ENCODE measurements around the gene CHMP1A. TPM values are rescaled to one million over a fixed set of nuclear protein-coding genes. Genes with fewer than 3 reads are reported as not detected.

The CHMP1A gene
- total RNA-seq, 1 donor from 2014 or later: 119 TPM

GRCh38 chr16:89624777-89625761 lies 32.4 kb downstream of the CHMP1A start:
- DNase-seq (ENCODE audit: low read depth): no peak

DNA sequence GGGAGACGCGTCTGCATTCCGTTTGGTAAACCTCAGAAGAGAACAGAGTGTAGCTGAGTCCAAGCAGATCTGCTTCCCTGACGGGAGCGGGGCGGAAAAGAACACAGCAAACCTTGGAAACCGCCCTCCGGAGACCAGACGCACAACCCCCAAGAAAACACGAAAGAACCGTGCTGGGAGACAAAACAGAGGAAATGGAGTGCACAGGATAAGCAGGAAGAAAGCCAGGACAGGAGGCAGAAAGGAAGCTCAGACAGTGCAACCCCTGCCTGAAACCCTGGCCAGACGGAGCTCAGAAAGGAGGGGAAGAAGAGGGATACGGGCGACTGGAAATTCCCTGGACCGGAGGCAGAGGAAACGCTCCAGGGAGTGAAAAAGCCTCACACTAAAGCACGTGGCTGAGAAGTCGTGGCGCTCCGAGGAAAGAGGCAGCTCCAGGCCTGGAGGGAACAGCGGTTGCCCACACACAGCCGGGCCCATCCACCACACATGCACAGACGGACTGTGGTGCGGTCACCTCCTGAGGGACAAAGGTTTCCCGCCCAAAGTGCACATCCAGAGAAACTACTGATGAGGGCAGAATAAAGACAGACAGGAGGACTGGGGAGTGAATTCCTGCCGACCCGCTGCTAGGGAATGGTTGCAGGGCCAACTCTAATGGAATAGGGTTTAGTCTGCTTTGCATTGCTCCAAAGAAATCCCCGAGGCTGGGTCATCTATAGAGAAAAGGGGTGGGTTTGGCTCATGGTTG lies 33.8 kb downstream of the CHMP1A start:
- DNase-seq (ENCODE audit: low read depth): no peak

DNA sequence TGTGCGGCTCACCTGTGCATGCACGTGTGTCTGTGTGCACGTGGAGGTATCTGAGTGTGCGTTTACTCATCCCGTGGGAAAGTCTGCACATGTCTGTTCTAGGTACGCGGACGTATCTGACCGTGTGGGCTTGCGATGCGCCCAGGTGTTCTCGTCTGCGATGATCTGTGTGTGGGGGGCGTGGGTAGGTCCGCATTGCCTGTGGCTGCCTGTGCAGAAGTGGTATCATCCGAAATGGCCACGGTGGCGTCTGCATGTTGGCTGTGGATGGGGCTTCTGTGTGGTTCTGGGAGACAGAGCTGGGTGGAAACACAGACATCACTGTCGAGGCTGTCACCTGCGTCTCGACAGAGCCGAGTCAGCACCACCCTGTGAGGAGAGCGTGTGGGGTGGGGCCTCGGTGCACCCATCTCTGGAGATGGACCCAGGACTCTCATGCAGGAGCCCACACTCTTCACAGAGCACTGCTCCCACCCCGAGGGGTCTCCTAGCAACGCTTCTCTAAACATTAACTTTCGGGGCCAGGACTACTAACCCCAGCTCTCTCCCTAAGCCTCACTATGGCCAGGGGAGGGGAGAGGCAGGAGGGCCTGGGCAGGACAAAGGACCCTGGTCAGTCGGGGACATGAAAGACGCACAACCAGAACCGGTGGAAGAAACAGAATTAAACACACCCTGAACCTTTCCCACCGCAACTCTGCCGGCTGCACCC lies 35.7 kb downstream of the CHMP1A start:
- DNase-seq (ENCODE audit: low read depth): no peak

DNA sequence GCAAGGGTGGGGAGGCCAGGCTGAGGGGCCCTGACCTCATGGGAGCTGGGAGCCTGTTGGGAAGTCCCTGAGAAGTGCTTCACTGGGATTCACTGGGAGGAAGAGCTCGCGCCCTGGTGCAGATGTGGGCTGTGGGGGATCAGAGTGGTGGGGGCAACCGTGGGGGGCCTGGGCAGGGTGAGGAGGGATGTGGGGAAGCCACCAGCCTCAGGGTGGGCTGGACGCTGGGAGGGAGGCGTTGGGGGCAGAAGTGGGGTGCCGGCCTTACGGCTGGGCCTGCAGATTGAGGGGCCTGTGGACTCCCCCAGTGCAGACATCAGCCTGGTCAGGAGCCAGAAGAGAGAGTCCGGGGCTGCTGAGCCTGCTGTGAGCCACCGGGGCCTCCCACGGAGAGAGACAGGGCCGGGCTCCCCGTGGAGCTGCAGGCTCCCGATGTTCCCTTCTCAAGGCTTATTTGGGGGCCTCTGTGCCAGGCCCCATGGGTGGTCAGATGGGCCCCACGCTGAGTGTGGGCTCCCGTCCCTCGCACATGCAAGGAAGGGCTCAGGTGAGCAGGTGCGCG lies 36.3 kb downstream of the CHMP1A start:
- no peak for DNase-seq (ENCODE audit: low read depth)

DNA sequence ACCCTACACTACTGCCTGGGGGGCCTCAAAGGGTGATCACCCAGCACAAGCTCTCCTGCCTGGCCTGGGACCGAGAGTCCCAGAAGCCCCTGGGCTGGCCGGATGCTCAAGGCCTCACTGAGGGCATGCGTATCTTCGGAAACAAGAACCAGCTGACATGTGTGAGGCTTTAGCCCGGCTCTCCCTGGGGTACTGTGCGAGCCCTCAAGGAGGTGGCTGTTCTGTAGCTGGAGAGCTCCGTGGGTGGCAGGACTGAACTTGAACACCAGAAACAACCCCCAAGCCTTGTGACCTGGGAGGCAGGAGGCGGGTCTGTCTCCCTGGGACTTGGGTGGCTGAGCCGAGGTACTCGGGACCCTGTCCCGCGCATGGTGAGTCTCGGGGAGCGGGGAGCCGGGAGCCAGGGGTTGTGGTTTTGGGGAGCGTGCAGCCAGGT lies 37.1 kb downstream of the CHMP1A start:
- DNase-seq (ENCODE audit: low read depth): no peak

DNA sequence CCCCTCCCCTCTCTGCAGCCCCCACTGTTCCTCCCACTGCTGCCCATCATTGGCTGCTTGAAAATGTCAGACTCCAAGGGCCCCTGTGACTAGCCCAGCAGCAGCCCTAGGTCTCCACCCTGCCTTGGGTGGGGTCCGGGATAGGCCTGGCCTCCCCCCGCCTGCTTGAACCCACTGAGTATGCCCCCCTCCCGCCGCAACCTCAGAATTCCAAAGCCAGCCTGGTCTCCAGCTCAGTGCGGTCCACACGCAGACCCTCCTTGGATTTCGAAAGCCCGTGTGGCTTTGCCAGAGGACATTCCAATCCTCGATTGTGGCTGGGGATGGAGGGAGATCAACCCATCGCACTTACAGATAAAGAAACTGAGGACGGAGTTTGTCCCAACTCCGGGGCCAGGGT lies 37.7 kb downstream of the CHMP1A start:
- no peak for DNase-seq (ENCODE audit: low read depth)

DNA sequence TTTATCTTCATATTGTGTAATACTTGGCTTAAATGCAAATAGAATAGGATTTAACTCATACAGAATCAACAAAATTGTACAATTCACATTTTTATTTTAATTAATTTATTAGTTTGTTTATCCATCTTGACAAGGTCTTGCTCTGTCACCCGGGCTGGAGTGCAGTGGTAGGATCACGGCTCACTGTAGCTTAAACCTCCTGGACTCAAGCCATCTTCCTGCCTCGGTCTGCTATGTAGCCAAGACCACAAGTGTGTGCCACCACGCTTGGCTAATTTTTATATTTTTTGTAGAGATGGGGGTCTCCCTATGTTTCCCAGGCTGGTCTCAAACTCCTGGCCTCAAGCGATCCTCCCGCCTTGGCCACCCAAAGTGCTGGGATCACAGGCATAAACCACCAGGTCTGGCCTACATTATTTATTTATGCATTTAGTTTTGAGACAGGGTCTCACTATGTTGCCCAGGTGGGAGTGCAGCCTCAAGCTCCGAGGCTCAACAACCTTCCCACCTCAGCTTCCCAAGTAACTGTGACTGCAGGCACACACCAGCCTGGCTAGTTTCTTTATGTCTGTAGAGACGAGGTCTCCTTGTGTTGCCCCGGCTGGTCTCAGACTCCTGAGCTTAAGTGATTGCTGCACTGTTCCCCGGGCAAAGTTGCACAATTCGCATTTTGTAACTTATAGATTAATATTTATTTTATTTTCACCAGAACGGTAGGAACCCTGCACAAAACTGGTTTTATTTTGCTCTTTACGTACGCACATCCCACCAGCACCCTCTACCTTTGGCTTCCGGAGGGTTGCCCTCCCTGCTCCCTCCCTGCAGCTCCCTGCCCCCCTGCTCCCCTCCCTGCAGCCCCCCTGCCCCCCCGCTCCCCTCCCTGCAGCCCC lies 39.2 kb downstream of the CHMP1A start:
- peak; percentile 56 for DNase-seq (ENCODE audit: low read depth)

- DNase-seq (ENCODE audit: low read depth): no peak
Observed at GRCh38 chr16:89617036-89617435, 40.5 kb downstream of the CHMP1A start.

GRCh38 chr16:89616623-89617022 lies 40.9 kb downstream of the CHMP1A start:
- no peak for DNase-seq (ENCODE audit: low read depth)

DNA sequence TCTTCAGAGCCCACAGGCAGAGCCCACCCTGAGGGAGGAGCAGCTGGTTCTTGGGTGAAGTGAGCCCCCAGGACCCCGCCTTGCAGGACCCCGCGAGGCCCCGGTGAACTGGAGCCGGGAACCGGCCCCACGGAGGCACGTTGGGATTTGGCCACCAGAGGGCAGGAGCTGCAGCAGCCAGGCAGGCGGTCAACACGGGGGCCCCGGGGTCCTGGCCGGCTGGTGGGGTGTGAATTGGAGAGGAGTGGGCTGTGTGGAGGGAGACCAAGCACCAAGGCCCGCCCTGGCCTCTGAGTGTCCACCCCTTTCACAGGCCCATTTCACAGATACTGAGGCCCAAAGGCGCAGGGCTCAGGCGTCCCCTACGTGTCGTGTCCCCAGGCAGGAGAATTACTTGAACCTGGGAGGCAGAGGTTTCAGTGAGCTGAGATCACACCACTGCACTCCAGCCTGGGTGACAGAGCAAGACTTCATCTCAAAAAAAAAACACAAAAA lies 41.9 kb downstream of the CHMP1A start:
- DNase-seq (ENCODE audit: low read depth): no peak

GRCh38 chr16:89615176-89615575 lies 42.3 kb downstream of the CHMP1A start:
- no peak for DNase-seq (ENCODE audit: low read depth)

- DNase-seq (ENCODE audit: low read depth): no peak
Observed at GRCh38 chr16:89613954-89614459, 43.5 kb downstream of the CHMP1A start.

DNA sequence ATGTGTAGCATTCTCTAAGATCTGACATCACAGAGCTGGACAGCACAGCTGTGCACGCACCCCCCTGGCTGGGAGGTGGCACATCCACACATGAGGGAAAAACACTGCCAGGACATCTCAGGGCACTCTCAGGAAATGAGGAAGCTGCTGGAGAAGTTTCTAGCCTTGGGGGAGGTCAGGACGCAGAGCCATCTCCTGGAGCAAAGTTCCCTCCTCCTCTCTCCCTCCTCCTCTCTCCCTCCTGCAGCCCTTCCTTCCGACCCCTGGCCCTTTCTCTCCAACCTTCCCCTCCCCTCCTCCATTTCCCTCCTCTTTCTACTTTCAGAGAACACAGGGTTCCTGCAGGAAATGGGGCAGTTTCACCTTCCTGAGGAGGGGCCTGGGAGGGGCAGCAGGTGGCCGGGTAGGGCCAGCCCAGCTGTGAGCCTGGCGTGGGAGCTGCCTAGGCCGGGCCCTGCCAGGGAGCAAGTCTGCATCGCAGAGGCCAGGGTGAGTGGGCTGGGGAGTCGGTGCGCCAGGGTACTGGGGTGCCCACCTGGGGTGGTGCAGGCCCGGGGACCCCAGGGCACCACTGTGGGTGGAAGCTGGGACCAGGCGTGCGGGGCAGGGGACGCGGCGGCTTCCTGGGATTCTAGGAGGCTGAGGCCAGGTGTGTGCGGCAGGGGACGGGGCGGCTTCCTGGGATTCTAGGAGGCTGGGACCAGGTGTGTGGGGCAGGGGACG lies 44.1 kb downstream of the CHMP1A start, which contains the start of gene DPEP1:
DPEP1 (plus strand) TSS at position 412 of the 723 bp plus-strand sequence. CDS start 16,769 bp downstream, outside the sequence.
- no peak for DNase-seq (ENCODE audit: low read depth)

GRCh38 chr16:89612415-89613166 lies 44.9 kb downstream of the CHMP1A start:
- no peak for DNase-seq (ENCODE audit: low read depth)

GRCh38 chr16:89610108-89610453 lies 47.4 kb downstream of the CHMP1A start:
- no peak for DNase-seq (ENCODE audit: low read depth)

DNA sequence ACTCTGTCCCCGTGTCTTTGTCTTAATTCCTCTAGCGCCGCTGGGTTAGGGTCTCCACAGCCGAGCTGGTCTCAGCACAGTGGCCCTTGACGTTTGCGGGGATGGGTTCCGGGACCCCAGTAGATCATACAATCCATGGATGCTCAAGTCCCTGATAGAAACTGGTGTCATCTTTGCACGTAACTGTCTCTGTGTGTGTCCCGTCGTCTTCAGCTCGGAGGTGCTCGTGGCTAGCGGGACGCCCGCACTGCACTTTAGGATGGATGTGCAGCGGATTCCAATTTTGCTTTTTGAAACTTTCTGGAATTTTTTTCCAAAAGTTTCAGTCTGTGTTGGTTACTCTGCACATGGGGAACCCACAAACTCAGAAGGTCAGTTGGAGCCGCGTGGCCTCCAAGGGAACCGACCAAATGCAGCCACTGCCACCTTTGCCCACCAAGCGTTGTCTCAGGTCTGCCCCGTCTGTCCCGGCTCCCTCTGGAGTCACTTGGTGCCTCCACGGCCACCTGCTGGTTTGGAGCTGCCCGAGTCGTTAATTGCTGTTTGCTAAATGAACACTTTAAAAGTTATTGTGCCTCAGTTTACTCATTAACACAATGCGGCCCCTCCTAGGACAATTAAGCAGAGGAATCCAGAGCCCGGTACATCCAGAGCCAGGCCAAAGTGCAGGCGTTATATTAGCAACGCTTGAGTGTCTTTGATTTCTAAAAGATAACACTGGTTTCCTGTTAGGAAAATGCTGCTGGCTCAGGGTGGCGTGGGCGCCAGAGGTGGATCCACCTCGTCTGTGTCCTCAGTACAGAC lies 49.4 kb downstream of the CHMP1A start:
- no peak for DNase-seq (ENCODE audit: low read depth)

DNA sequence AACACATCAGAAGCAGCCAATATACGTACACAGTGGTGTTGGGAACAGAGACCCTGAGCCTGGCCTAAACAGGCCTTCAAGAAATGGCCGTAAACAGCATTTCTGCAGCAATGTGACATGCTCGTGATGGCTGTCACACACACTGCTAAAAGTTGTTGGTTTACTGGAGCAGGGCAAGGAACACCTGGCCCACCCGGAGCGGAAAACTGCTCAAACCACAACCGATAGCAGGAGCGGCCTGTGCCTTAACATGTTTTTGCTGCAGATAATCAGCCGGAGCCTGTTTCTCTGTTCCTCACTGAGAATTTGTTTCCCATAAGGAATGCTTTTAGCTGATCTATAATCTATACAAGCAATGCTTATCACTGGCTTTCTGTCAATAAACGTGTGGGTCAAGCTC lies 50.1 kb downstream of the CHMP1A start:
- DNase-seq (ENCODE audit: low read depth): no peak

DNA sequence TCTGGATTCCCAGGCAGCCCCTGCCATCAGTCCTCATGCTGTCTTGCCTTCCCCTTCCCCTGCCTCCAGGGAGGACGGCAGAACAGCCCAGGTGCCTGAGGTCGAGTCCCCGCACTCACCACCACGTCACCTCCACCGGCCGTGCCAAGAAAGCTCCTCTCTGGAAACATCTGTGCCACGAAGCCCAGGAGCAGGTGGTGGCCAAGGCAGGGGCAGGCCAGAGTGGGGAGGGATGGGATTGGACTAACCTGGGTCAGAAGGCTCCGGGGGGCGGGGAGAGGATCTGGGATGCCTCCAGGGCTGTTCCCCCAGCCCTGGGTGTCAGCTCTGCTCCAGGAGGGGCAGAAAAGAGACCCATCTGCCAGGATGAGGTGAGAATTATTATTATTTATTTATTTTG lies 51.5 kb downstream of the CHMP1A start:
- DNase-seq (ENCODE audit: low read depth): no peak

Measured in renal cortical epithelial cell (primary cell).